ENCODE data around the gene FOXL1.

The FOXL1 gene

GRCh38 chr16:86549076-86549892 is 29.1 kb upstream of the FOXL1 start:
- no peak for DNase-seq

GRCh38 chr16:86549893-86550190 is 28.5 kb upstream of the FOXL1 start:
- DNase-seq, result no peak

DNA sequence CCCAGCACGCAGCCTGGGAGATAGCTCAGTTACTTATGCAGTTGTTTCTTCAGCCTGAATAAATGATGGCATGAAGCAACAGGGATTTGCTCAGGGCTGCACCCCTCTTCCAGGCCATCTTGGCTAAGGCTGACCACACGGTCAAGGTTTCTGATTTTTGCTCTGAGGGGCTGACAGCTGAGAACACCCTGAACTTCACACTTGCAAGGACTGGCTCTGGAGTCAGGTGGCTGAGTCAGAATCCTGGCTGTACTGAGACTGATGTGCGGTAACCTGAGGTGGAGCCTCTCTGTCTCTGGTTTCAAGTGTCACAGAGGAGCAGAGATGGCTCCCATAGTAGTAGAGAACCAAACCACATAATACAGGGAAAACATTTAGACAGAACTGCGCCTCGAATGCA is 28.1 kb upstream of the FOXL1 start:
- no peak for DNase-seq

- no peak for DNase-seq
These were observed 25.0 kb upstream of the FOXL1 start for GRCh38 chr16:86553356-86553755.

- DNase-seq, result no peak
These were observed 23.8 kb upstream of the FOXL1 start for GRCh38 chr16:86554599-86554916.

DNA sequence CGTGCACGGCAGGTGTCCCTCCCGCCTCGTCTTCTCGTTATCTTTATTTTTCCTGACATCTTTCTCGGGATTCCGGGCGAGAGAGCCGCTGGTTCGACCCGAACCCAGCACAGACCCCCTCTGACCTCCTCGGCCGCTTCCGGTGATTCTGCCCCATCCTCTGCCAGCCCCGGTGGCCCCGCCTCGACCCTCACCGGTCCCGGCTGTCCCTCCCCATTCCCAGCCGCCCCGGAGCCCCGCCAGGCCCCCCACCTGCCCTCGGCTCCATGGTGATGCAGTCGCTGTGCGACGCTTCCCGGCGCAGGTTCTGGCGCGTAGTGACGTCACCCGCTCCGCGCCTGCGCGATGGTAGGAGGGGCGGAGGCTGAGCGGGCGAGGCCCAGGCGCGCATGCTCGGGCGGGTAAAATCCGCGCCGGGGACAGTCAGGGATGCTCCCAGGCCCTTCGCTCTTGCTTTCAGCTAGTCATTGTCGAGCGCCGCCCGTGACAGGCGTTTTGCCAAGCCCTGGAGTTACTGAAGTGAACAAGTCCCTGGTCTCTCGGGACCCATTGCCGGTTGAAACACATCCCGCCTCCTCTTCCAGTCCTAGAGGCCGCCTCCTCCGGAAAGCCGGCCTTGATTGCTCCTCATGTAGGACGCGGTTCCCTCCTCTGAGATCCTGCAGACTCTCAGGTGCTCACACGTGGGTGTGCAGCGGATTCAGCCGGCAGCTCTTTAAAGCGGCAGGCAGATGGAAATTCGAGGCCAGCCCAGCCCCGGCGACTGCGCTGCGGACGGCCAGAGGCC is 23.2 kb upstream of the FOXL1 start, which contains the start of gene MTHFSD:
Gene MTHFSD (minus strand): TSS at position 319 of the 787 bp plus-strand sequence. CDS start 51 bp downstream, at position 268.
- DNase-seq, result peak; percentile 91

- DNase-seq, result no peak
These were observed 22.7 kb upstream of the FOXL1 start for GRCh38 chr16:86555704-86556075.

GRCh38 chr16:86556576-86556975 is 21.8 kb upstream of the FOXL1 start:
- DNase-seq, result no peak

DNA sequence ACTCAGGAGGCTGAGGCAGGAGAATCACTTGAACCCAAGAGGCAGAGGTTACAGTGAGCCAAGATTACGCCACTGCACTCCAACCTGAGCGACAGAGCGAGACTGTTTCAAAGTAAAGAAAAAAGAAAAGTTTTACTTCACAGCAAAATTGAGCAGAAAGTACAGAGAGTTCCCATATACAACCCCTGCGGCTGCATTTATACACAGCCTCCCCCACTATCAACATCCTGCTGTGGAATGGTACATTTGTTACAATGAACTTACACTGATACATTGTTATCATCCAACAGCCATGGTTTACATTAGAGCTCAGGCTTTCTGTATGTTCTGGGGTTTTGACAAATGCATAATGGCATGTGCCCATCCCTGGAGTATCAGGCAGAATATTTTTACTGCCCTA is 20.8 kb upstream of the FOXL1 start:
- no peak for DNase-seq

GRCh38 chr16:86558355-86559193 is 19.8 kb upstream of the FOXL1 start:
- no peak for DNase-seq

DNA sequence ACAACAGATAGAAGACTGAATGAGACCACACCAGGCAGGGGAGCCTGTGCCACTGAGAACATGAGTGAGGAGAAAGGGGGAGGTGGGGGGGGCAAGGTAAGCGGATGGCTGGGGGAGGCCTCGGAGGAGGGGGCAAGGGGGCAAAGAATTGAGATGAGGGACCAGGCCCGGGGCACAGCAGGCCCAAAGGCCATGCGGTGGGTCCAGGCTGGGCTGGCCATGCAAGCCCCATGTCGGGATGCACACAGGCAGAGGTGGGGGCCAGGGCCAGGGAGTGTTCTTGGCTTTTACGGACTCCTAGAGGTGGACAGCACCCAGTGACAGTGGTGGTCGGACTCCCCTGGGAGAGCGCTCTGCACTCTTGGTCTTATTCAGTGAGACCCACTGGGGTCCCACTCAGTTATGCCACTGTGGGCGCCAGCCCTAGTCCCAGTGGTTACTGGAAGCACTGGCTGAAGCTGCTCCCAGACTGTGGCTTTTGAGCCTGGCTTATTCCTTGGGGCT is 18.5 kb upstream of the FOXL1 start:
- no peak for DNase-seq

GRCh38 chr16:86562356-86562755 is 16.0 kb upstream of the FOXL1 start:
- DNase-seq, result no peak

- peak; percentile 87 for DNase-seq
These were observed 14.6 kb upstream of the FOXL1 start for GRCh38 chr16:86563469-86564345.

DNA sequence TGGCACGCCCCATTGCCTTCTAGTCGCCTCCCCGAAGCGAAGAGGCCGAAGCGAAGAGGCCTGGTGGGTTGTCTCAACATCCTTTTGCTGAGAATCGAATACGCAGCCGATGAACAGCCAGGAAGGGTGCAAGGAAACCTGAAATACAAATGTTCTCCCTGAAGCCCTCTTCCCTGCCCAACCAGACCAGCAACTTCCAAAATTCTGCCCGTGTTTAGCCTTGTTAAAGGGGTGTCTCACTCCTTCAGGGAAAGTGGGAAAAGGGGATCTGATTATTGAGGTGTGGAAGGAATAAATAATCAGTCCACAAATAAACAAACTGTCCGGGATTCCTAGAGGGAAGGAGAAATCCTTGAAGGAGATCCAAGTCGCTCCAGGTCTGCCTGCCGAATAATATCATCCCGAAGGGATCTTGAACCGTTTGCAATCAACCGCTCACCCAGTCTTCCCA is 13.1 kb upstream of the FOXL1 start:
- no peak for DNase-seq

DNA sequence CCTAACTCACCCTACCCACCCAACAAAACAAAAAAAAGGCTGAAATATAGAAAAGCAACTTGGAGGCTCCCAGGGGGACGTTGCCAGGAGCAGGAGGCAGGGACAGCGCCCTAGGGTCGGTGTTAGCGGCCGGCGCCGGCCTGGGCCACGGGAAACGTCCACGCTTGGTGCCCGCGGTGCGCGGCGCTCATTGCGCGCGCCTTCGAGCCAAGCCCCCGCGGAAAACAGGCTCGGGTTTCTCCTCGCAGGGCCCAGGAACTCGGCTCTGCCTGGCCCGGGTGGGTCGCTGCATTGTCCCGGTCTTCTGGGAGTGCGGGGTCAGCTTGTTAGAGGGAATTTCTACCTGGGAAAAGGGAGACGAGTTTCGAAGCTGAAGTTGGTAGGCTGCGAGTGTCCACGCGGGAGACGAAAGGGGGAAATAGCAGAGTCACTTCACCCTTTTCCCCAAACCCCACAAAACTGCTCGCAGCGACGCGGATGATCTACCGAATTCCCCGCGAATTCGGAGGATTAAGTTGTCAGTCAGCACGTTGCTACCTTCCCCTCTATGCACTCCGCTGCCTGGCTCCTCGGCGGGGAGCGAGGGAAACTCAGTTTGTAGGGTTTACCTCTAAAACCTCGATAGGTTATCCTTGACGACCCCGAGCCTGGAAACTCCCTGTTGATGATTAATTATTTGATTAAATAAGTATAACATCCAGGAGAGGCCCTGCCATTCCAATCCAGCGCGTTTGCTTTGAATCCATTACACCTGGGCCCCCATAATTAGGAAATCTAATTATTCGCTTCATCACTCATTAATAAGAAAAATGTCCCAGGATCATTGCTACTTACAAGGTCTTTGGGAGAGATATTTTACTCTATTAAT is 12.5 kb upstream of the FOXL1 start:
- no peak for DNase-seq

- peak; percentile 95 for DNase-seq
These were observed 11.8 kb upstream of the FOXL1 start, which contains the start of gene FOXC2 for GRCh38 chr16:86566601-86566965. Gene FOXC2, plus strand, starts transcription at chr16:86566829. Its CDS starts 507 bp downstream, at chr16:86567336.

- peak; percentile 60 for DNase-seq
These were observed 11.2 kb upstream of the FOXL1 start for GRCh38 chr16:86566966-86567700.

- DNase-seq, result no peak
These were observed 10.4 kb upstream of the FOXL1 start for GRCh38 chr16:86567701-86568581.

Data from fibroblast of upper back skin (primary cell).